NB4 (cell line): Measurements from ENCODE around the gene ADGRB2.

Experiments used
- MYC ChIP-seq: IDR thresholded peaks from 2 replicates; pipeline ENCODE4 v1.6.1; 2011; ENCODE audit warnings: low read depth, low read length
- POLR2A ChIP-seq: IDR thresholded peaks from 2 replicates; pipeline ENCODE4 v1.6.1; 2011; ENCODE audit warnings: mild to moderate bottlenecking; ENCODE audit not compliant: insufficient read length; ENCODE audit errors: extremely low read depth
- TF ChIP-seq, protein P1 (sequence below): IDR thresholded peaks from one replicate; pipeline ENCODE4 v1.5.1; 2012; ENCODE audit warnings: low read depth, low read length
- TF ChIP-seq, protein P2 (sequence below): IDR thresholded peaks from 2 replicates; pipeline ENCODE4 v1.6.1; 2011; ENCODE audit warnings: low read depth, low read length

DNA sequence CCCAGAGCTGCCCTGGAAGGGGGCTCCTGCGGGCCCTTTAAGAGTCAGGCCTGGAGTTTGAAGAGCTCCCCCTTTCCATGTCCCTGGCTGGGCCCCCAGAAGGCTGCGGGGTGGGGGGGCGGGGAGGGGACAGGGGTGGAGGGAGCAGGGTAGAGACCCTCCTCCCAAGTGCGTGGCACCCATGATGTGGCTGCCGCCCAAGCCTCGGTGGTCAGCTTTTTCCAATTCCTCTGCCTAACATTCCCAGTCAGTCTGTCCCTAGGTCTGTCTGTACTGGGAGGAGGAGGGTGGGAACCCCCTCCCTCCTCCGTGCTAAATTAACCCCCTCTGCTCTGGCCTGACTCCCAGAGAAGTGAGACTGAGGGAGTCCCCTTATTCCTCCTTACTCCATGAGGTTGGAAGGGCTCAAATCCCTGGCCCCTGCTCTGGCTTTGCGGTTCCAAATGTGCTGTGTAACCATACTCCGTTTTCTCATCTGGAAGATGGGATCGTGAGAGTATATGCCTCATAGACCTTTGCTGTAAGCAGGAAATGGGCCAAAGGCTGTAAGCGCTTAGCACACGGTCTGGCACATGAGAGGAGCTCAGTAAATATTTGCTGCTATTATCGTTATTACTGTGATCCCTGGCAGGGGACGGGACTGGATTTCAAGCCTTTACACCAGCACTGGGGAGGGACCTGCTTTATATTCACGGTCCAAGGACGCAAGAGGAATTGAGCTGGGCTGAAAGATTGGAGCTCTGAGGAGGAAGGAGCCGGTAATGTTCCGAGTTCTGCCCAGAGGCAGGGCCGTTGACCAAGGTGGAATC is 59.7 kb downstream of the ADGRB2 start:
- TF ChIP-seq, protein P1, sequence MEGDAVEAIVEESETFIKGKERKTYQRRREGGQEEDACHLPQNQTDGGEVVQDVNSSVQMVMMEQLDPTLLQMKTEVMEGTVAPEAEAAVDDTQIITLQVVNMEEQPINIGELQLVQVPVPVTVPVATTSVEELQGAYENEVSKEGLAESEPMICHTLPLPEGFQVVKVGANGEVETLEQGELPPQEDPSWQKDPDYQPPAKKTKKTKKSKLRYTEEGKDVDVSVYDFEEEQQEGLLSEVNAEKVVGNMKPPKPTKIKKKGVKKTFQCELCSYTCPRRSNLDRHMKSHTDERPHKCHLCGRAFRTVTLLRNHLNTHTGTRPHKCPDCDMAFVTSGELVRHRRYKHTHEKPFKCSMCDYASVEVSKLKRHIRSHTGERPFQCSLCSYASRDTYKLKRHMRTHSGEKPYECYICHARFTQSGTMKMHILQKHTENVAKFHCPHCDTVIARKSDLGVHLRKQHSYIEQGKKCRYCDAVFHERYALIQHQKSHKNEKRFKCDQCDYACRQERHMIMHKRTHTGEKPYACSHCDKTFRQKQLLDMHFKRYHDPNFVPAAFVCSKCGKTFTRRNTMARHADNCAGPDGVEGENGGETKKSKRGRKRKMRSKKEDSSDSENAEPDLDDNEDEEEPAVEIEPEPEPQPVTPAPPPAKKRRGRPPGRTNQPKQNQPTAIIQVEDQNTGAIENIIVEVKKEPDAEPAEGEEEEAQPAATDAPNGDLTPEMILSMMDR, result no peak
- TF ChIP-seq POLR2A, result no peak
- TF ChIP-seq, protein P2, sequence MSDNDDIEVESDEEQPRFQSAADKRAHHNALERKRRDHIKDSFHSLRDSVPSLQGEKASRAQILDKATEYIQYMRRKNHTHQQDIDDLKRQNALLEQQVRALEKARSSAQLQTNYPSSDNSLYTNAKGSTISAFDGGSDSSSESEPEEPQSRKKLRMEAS, result no peak
- no peak for TF ChIP-seq MYC
